T-helper 2 cell treated with Interferon-gamma antibody and Interleukin-4, amounts not matched to agents 5 μg/mL and 100 μg/mL, for 36 hours (primary cell): ENCODE data around the gene PDE2A.

Source experiments
- DNase-seq: peaks from one replicate; pipeline ENCODE4 v3.0.0; 2021; ENCODE audit warnings: low spot score
- H3K27ac Mint-ChIP-seq: one replicate; pipeline ENCODE4 v1.8.0; 2021; ENCODE audit warnings: mild to moderate bottlenecking, mixed read lengths
- H3K27me3 Mint-ChIP-seq: one replicate; pipeline ENCODE4 v1.8.0; 2021; ENCODE audit warnings: low read depth, mixed read lengths
- H3K36me3 Mint-ChIP-seq: one replicate; pipeline ENCODE4 v1.8.0; 2021; ENCODE audit warnings: low read depth, mixed read lengths
- H3K4me1 Mint-ChIP-seq: one replicate; pipeline ENCODE4 v1.8.0; 2021; ENCODE audit warnings: low read depth, mixed read lengths
- H3K4me3 Mint-ChIP-seq: one replicate; pipeline ENCODE4 v1.8.0; 2022; ENCODE audit warnings: mild to moderate bottlenecking, moderate library complexity, mixed read lengths
- H3K9me3 Mint-ChIP-seq: one replicate; pipeline ENCODE4 v1.8.0; 2021; ENCODE audit warnings: mixed read lengths

The PDE2A gene

GRCh38 chr11:72697814-72698213 is 23.6 kb upstream of the PDE2A start:
- Mint-ChIP-seq H3K36me3 (peaks cover 44% of the 10 kb centered on the region), H3K9me3 (no peaks in the 10 kb centered on the region), H3K27ac (no peak overlapping the region), H3K27me3 (no peaks in the 10 kb centered on the region), H3K4me3 (no peak overlapping the region), H3K4me1 (no peaks in the 10 kb centered on the region)
- no peak for DNase-seq

DNA sequence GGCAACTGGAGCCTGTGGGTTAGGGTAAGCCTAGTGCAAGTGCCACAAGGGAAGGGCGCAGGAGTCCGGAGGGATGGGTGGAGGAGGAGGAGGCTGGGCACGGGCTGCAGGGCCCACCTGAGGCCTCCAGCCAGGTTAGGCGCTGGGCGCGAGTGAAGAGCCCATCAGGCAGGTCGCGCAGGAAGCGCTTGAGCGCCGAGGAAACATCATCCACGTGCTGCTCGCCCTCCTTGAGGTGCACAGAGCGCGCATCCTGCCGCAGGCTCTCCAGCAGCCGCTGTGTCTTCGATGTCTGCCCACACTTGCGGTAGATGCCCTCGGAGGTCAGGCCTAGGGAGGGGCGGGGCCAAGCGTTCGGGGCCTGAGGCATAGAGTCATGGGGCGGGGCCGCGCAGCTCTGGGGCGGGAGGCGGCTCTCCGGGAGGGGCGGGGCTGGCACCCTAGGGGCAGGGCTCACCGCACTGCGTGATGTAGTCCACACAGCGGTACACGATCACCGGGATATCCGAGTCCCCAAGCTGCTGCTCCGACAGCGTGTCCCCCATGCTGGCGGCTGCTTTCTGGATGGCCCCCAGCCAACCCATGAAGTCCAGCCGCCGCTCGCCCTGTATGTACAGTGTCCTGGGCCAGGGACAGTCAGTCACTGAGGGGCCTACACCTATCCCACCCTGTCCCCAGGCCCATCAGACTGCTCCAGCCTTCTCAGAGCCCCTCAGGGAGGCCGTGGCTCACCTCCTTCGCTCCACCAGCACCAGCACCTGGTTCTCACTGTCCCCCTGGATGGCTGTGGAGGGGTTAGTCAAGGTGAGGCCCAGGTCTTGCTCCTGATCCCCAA is 22.9 kb upstream of the PDE2A start:
- DNase-seq: no peak
- Mint-ChIP-seq H3K4me3 (no peak overlapping the region), H3K4me1 (no peaks in the 10 kb centered on the region), H3K27ac (no peak overlapping the region), H3K9me3 (no peaks in the 10 kb centered on the region), H3K36me3 (peaks cover 52% of the 10 kb centered on the region), H3K27me3 (no peaks in the 10 kb centered on the region)

DNA sequence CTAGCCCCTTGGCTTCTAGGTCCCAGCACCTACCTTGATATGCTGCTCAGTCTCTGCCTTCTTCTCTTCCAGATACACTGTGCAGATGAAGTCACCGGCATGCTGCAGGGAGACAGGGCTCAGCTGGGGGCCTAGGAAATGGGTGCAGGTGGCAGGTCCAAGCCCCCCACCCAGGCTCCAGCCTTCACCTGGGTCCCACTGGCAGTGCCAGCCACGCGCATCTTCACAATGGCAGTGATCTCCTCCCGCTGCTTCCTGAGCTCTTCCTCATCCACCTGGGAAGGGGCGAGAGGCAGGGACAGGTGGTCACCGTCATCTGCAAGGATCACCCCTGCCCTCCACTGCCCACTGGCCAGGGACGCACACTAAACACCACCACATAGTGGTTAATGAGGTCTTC is 21.1 kb upstream of the PDE2A start:
- H3K27ac Mint-ChIP-seq: no peak overlapping the region
- H3K4me3 Mint-ChIP-seq: no peak overlapping the region
- peaks cover 48% of the 10 kb centered on the region for H3K36me3 Mint-ChIP-seq
- H3K4me1 Mint-ChIP-seq: no peaks in the 10 kb centered on the region
- H3K9me3 Mint-ChIP-seq: no peaks in the 10 kb centered on the region
- no peaks in the 10 kb centered on the region for H3K27me3 Mint-ChIP-seq
- no peak for DNase-seq

- H3K27me3 Mint-ChIP-seq: no peaks in the 10 kb centered on the region
- no peak overlapping the region for H3K27ac Mint-ChIP-seq
- no peak for DNase-seq
- peaks cover 42% of the 10 kb centered on the region for H3K36me3 Mint-ChIP-seq
- H3K4me1 Mint-ChIP-seq: no peaks in the 10 kb centered on the region
- no peaks in the 10 kb centered on the region for H3K9me3 Mint-ChIP-seq
- H3K4me3 Mint-ChIP-seq: no peak overlapping the region
Measured at GRCh38 chr11:72693271-72693968, 19.2 kb upstream of the PDE2A start.

DNA sequence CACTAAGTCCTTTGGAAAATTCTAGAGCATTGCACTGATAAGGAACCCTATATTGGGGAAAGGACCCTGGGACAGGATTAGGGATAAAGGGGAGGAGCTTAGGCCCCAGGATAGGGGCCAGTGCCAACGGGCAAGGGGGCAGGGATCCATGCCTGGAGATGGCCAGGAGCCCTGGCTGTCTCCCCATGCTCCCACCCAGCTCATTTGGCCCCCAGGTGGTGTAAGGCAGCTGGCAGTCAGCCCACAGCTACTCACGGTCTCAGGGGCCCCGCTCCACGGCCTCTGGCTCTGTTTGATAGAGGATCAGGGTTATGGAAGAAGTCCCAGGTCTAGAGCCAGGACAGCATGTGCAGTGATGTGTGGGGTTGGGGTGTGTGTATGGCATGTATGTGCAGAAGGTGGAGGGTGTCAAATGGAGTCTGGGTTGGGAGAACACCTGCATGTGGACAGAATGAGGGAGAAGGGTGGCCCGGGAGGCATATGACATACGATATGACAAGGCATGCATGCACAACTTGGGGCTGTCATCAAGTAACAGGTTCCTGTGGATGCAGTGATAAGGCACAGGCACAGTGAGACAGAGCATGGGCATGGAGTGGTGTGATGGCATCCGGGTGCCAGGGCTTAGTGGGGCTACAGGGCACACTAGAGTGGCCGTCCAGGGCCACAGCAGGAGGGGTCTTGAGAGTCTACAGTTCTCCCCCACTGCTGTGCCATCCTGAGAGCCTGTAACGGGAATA is 18.4 kb upstream of the PDE2A start:
- Mint-ChIP-seq H3K27me3 (no peaks in the 10 kb centered on the region), H3K27ac (no peak overlapping the region), H3K36me3 (peaks cover 44% of the 10 kb centered on the region), H3K4me1 (no peaks in the 10 kb centered on the region), H3K4me3 (no peak overlapping the region), H3K9me3 (no peaks in the 10 kb centered on the region)
- DNase-seq: no peak

GRCh38 chr11:72690166-72690565 is 15.9 kb upstream of the PDE2A start:
- H3K27me3 Mint-ChIP-seq: no peaks in the 10 kb centered on the region
- peaks cover 44% of the 10 kb centered on the region for H3K36me3 Mint-ChIP-seq
- no peak overlapping the region for H3K27ac Mint-ChIP-seq
- DNase-seq: no peak
- H3K4me3 Mint-ChIP-seq: no peak overlapping the region
- H3K4me1 Mint-ChIP-seq: peaks cover 20% of the 10 kb centered on the region
- H3K9me3 Mint-ChIP-seq: no peaks in the 10 kb centered on the region

DNA sequence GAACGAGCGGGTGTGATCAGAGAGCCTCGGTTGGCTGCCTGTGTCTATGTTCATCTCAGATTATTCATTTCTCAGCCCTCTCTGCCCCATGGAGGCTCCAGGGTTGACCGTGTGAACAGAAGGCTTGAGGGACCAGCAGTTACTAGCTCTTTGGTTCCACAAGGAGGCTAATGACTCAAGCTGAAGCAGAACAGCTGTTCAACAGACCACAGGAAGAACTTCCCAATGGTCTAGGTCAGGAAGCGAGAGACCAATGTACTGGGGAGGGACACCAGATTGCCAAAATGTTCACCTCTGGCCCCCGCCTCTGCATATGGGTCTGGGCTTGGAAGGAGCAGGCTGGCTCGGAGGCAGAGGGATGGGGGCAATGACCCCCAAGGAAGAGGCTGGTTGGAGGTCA is 14.7 kb upstream of the PDE2A start:
- H3K27me3 Mint-ChIP-seq: no peaks in the 10 kb centered on the region
- no peaks in the 10 kb centered on the region for H3K9me3 Mint-ChIP-seq
- H3K4me1 Mint-ChIP-seq: peaks cover 21% of the 10 kb centered on the region
- no peak for DNase-seq
- H3K36me3 Mint-ChIP-seq: peaks cover 35% of the 10 kb centered on the region
- no peak overlapping the region for H3K4me3 Mint-ChIP-seq
- no peak overlapping the region for H3K27ac Mint-ChIP-seq

- Mint-ChIP-seq H3K36me3 (peaks cover 36% of the 10 kb centered on the region), H3K27me3 (no peaks in the 10 kb centered on the region), H3K27ac (no peak overlapping the region)
Measured at GRCh38 chr11:72688486-72688885, 14.3 kb upstream of the PDE2A start.

DNA sequence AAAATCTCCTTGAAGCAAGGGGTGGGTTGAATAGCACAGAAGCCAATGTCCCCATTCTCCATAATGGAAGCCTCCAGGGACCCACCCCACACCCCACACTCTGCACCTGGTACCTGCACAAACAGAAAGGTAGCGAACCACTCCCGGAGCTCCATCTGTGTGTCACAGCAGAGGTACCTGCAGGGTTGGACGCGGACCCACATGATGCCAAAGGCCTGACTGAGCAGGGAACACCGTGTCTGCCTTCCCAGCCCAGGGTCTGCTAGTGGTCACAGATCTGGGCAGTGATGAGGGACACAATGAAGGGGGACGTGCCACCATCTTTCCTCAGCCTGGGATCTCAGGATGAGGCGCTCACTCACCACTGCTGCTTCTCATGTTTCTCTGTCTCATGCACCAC is 13.1 kb upstream of the PDE2A start:
- H3K9me3 Mint-ChIP-seq: no peaks in the 10 kb centered on the region
- no peak overlapping the region for H3K4me3 Mint-ChIP-seq
- peaks cover 31% of the 10 kb centered on the region for H3K36me3 Mint-ChIP-seq
- H3K27me3 Mint-ChIP-seq: no peaks in the 10 kb centered on the region
- no peak for DNase-seq
- H3K4me1 Mint-ChIP-seq: peaks cover 22% of the 10 kb centered on the region
- no peak overlapping the region for H3K27ac Mint-ChIP-seq

More at GRCh38 chr11:72688486-72688885, 14.3 kb upstream of the PDE2A start:
- no peak for DNase-seq
- Mint-ChIP-seq H3K4me3 (no peak overlapping the region), H3K4me1 (peaks cover 21% of the 10 kb centered on the region), H3K9me3 (no peaks in the 10 kb centered on the region)

DNA sequence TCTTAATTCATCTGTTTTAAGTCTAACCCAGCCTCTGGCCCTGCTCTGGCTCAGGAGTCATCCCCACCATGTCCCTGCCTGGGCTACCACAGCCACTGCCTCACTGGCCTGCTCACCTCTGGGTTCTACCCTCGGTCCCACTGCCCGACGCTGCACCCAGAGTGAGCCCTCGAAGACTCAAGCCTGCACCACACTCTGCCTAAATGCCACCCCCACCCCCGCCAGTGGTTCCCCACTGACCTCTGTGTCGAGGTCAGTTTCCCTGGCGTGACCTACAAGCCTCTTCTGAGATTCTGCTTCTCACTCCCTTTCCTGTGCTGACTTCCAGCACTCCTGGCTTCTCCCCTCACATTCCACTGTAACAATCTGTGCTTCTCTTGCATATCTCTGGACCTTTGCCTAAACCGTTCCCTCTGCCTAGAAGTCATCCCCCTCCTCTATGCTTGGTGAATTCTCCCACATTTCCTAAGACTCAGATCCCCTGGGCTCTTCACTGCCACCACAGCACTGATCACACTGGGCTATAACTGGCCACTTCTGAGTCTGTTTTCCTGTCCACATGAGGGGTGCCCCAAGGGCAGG is 12.5 kb upstream of the PDE2A start:
- no peaks in the 10 kb centered on the region for H3K27me3 Mint-ChIP-seq
- no peak for DNase-seq
- H3K4me3 Mint-ChIP-seq: peak overlapping the region; percentile 58
- H3K9me3 Mint-ChIP-seq: no peaks in the 10 kb centered on the region
- H3K36me3 Mint-ChIP-seq: peaks cover 25% of the 10 kb centered on the region
- H3K4me1 Mint-ChIP-seq: peaks cover 24% of the 10 kb centered on the region
- H3K27ac Mint-ChIP-seq: peak overlapping the region; percentile 60

GRCh38 chr11:72685560-72686480 is 11.6 kb upstream of the PDE2A start:
- H3K27me3 Mint-ChIP-seq: no peaks in the 10 kb centered on the region
- peak overlapping the region; percentile 60 for H3K27ac Mint-ChIP-seq
- H3K36me3 Mint-ChIP-seq: peaks cover 22% of the 10 kb centered on the region
- no peaks in the 10 kb centered on the region for H3K9me3 Mint-ChIP-seq
- peak overlapping the region; percentile 58 for H3K4me3 Mint-ChIP-seq
- H3K4me1 Mint-ChIP-seq: peaks cover 24% of the 10 kb centered on the region
- peak; percentile 75 for DNase-seq

- Mint-ChIP-seq H3K4me3 (no peak overlapping the region), H3K9me3 (no peaks in the 10 kb centered on the region), H3K27ac (peak overlapping the region; percentile 26), H3K4me1 (peaks cover 24% of the 10 kb centered on the region), H3K27me3 (no peaks in the 10 kb centered on the region), H3K36me3 (peaks cover 20% of the 10 kb centered on the region)
- DNase-seq: peak; percentile 50
Measured at GRCh38 chr11:72684236-72684912, 10.2 kb upstream of the PDE2A start.
